ENCODE data around the gene FOXC1. TPM values are rescaled to one million over a fixed set of nuclear protein-coding genes. Genes with fewer than 3 reads are reported as not detected.
A peak's percentile ranks its signal among the peaks of the same experiment; 100 is the strongest.

Gene FOXC1
- total and polyA plus RNA-seq, 4 donors: 0.08 to 0.33 (median 0.14) TPM

GRCh38 chr6:1615151-1615852 lies 5.6 kb downstream of the FOXC1 start:
- H3K4me3 ChIP-seq (ENCODE audit: low read depth in 1 of 3, low read length in 3 of 3): peak overlapping the region in 1 of 3 donors; percentile 20
- WGBS: 44% methylated on average over 50 of the region's 50 CpGs

DNA sequence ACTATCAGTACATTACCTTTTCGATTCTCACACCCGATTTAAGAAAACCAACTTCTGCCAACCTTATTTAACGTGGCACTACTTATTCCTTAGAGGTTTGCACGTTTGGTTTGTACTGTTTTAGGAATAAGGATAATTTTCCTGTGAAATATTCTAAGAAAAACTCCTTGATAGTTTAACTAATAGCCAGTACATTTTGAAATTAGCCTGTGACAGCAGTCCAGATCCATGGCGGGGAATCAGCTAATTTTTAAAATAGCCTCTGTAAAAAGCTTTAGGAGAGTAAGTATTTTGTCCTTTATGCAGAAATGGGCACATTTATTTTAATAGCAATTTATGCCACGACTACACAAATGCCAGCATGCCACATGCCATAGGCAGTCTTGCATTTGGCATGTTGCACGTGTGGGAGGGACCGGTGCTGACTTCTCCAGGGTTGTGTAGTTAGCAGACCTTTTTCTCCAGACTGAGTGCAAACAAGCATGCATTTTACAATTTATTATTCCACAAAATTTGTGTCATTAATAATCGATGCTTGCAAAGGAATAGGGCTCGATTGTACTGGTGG lies 6.2 kb downstream of the FOXC1 start:
- Histone ChIP-seq H3K27ac (ENCODE audit: low read depth in 1 of 2, low read length in 2 of 2) (no peak overlapping the region), H3K4me1 (ENCODE audit: control insufficient read depth in 4 of 4, insufficient read depth in 4 of 4, low read length in 3 of 4) (peaks cover 11 to 24% (median 19%) of the 10 kb centered on the region in 4 donors), H3K36me3 (ENCODE audit: control insufficient read depth in 4 of 4, insufficient read depth in 3 of 4, low read depth in 1 of 4, low read length in 3 of 4) (no peaks in the 10 kb centered on the region), H3K9ac (ENCODE audit: low read depth in 1 of 2, low read length in 2 of 2) (no peak overlapping the region), H3K9me3 (ENCODE audit: control insufficient read depth in 4 of 4, low read length in 3 of 4) (peaks cover 0 to 7% (median 1%) of the 10 kb centered on the region in 4 donors), H3K27me3 (ENCODE audit: control insufficient read depth in 4 of 4, insufficient read depth in 4 of 4, low read length in 3 of 4) (peaks cover 2 to 33% (median 5%) of the 10 kb centered on the region in 4 donors), H3K4me3 (ENCODE audit: low read depth in 1 of 3, low read length in 3 of 3) (no peak overlapping the region)
- no peak for TF ChIP-seq FOXA1 (IDR thresholded peaks at IDR 0.05)
- TF ChIP-seq HNF4G (IDR thresholded peaks at IDR 0.05): no peak
- TF ChIP-seq HNF4A (conservative IDR thresholded peaks at IDR 0.05): no peak
- no peak for TF ChIP-seq RXRA (IDR thresholded peaks at IDR 0.05)
- DNase-seq (ENCODE audit: low spot score): no peak
- WGBS: 83% methylated on average over 10 of the region's 10 CpGs

More at GRCh38 chr6:1615151-1615852, 5.6 kb downstream of the FOXC1 start:
- Histone ChIP-seq H3K9ac (ENCODE audit: low read depth in 1 of 2, low read length in 2 of 2) (no peak overlapping the region), H3K36me3 (ENCODE audit: control insufficient read depth in 4 of 4, insufficient read depth in 3 of 4, low read depth in 1 of 4, low read length in 3 of 4) (no peaks in the 10 kb centered on the region), H3K27ac (ENCODE audit: low read depth in 1 of 2, low read length in 2 of 2) (no peak overlapping the region), H3K4me1 (ENCODE audit: control insufficient read depth in 4 of 4, insufficient read depth in 4 of 4, low read length in 3 of 4) (peaks cover 14 to 28% (median 20%) of the 10 kb centered on the region in 4 donors), H3K9me3 (ENCODE audit: control insufficient read depth in 4 of 4, low read length in 3 of 4) (peaks cover 0 to 9% (median 1%) of the 10 kb centered on the region in 4 donors), H3K27me3 (ENCODE audit: control insufficient read depth in 4 of 4, insufficient read depth in 4 of 4, low read length in 3 of 4) (peaks cover 2 to 33% (median 4%) of the 10 kb centered on the region in 4 donors)
- DNase-seq (ENCODE audit: low spot score): no peak
- TF ChIP-seq RAD21 (IDR thresholded peaks at IDR 0.05): no peak
- TF ChIP-seq CTCF (IDR thresholded peaks at IDR 0.05; ENCODE audit: low read depth, low read length, missing input control): no peak
- TF ChIP-seq RXRA (IDR thresholded peaks at IDR 0.05): no peak
- TF ChIP-seq HNF4A (conservative IDR thresholded peaks at IDR 0.05): no peak
- no peak for TF ChIP-seq HNF4G (IDR thresholded peaks at IDR 0.05)
- TF ChIP-seq TAF1 (conservative IDR thresholded peaks at IDR 0.05): no peak
- no peak for TF ChIP-seq GABPA (IDR thresholded peaks at IDR 0.05 in 1 of 2, conservative IDR thresholded peaks at IDR 0.05 in 1 of 2)
- TF ChIP-seq EGR1 (IDR thresholded peaks at IDR 0.05; ENCODE audit: low read depth in 2 of 2): no peak
- TF ChIP-seq, protein P1, sequence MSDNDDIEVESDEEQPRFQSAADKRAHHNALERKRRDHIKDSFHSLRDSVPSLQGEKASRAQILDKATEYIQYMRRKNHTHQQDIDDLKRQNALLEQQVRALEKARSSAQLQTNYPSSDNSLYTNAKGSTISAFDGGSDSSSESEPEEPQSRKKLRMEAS (IDR thresholded peaks at IDR 0.05): no peak
- TF ChIP-seq REST (IDR thresholded peaks at IDR 0.05): no peak
- TF ChIP-seq SP1 (IDR thresholded peaks at IDR 0.05): no peak
